ENCODE results near the gene SLC6A18.

SLC6A18 gene

DNA sequence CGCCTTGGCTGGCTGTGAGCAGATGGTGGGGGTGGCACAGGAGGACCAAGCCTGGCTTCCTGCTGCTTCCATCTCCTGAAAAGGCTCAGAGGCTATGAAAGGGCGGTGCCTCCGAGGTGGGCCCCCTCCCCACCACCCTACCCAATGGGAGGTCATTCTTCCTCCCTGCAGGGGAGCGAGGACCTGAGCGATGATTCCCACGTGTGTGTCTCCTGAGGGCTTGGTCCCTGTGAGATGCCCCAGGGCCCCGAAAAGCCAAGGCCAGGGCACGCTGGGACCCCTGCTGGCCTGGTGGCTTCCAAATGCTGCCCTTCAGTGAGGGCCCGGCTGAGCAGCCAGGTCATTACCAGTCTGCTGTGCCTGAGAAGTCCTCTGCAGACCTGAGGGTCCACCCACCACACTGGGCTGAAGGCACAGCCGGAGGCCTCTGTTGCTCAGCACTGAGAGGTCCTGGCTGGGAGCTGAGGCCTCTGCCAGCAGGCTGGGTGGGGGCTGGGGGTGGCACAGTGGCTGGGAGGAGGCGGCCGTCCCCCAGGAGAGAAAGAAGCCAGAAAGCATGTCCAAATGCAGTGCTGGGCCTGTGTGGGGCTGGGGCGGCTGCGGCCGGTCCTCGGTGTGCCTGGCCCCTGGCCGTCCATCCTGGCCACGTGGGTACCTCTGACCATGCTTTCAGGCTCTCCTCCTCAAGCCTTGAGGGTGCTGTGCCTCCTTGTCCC is 37.8 kb upstream of the SLC6A18 start:
- DNase-seq: no peak

DNA sequence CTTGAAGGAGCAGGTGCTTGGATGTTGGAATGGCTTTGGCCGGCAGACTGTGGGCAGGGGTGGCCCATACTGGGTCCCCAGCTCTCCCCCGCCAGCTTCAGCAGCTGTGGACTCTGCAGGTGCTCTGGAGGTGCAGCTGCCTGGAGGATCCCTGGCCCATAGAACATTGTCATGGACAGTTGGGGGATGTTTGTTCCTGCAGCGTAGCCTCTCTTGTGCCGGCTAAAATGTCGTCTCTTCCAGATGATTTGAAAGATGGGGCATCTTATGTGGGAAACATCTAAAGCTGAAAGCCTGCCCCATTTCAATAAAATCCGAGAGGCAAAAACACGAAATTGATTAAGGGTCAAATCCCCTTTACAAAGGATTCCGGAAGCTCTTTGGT is 37.2 kb upstream of the SLC6A18 start:
- DNase-seq: no peak

DNA sequence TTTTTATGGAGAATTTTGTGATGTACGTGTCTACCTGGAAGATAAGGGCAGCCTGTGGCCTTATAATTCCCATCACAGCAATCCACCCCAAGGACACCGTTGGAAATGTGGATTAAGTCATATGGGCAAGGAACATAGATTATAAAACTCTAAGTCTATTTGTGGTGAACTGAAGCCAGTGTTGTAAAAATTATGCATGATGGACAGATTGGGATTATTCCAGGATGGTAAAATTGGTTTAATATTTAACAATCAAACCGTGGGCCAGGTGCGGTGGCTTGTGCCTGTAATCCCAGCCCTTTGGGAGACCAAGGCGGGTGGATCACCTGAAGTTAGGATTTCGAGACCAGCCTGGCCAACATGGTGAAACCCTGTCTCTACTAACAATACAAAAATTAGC is 36.7 kb upstream of the SLC6A18 start:
- DNase-seq: no peak

DNA sequence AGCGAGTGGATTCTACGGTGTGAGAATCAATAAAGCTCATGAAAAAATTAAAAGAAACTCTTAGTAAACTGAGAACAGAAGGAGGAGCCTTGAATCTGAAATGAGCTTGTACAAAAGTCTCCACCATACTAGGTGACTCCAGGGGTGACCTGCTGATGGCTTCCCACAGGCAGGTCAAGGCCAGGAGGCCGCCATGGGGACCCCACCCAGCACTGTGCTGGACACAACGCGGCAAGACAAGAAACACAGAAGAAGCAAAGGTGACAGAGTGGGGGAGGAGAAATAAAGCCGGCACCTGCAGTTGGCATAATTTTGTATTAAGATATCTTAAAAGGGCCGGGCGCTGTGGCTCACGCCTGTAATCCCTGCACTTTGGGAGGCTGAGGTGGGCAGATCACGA is 35.9 kb upstream of the SLC6A18 start:
- DNase-seq: no peak

DNA sequence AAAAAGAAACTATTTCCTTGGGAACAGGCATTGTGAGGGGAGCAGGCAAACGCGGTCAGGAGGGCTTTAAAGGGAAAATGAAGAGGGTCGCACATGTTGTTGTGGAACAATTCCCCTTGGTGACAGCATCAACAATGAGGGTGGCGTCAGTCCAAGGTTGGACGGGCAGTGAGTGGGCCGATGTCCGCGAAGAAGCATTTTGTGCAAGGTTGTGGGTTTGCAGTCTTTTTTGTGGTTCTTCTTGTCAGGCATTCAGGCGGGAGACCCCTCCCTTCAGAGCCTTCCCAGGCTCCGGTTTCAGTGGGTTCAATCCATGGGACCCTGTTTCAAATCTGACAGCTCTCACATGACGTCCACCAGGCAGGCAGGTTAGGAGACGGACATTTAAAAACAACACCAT is 34.9 kb upstream of the SLC6A18 start:
- DNase-seq: no peak

DNA sequence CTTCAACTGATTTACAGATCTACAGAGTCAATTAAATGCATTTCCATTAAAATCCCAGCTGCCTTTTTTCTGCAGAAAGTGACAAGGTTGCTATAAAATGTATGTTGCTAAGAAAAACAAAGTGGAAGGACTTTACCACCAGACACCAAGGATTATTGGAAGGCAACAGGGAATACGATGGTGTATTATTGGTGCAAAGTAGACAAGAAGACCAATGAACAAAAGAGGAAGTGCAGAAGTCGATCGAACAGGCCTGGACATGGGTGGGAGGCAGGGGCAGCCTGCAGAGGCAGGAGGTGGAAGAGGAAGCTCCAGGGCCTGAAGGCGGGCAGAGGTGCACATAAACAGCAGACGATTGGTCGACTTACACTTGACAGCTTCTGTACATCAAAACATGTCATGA is 34.3 kb upstream of the SLC6A18 start:
- DNase-seq: no peak

DNA sequence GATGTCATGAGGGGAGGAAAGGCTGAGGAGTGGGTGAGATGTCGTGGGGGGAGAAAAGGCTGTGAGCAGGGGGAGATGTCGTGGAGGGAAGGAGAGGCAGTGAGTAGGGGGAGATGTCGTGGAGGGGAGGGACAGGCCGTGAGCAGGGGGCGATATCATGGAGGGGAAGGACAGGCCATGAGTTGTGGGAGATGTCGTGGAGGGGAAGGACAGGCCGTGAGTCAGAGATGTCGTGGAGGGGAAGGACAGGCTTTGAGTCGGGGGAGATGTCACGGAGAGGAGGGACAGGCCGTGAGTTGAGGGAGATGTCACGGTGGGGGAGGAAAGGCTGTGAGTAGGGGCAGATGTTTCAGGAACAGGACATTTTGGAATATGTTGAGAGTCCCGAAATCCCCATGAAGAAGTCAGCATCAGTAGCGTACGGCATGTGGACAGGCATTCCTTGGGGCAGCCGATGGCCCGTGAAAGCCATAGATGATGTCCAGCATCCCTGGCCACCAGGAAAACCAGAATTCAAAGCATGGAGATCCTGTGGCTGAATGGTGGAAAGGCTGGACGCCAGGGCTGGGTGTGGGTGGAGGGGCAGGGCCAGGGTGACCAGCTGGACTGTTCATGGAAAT is 32.1 kb upstream of the SLC6A18 start:
- no peak for DNase-seq

DNA sequence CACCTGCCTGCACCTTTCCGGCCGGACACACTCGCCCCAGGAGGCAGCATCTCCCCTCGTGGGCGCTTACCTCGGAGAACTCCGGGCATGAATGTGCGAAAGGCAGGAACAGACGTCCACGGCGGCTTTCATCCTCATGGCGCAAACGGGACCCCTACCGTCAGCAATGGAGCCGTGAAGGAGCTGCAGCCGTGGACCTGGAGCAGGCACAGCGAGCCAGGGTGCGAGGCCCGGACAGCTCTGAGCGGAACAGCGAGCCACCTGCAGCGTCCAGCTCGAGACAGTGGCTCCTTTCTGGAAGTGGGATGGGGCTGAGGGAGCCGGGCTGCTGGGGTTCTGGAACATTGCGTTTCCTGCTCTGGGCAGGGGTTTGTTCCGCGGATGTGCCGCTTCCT is 31.6 kb upstream of the SLC6A18 start:
- no peak for DNase-seq

DNA sequence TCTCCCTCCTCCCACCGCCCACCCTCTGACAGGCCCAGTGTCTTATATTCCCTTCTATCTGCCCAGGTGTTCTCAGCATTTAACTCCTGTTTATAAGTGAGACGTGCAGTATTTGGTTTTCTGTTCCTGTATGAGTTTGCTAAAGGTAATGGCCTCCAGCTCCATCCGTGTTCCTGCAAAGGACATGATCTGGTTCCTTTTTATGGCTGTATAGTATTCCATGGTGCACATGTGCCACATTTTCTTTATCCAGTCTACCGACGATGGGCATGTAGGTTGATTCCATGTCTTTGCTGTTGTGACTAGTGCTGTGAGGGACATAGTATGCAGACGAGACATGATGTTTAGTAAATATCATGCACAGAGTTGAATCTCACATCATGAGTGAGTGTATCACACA is 30.8 kb upstream of the SLC6A18 start:
- no peak for DNase-seq

DNA sequence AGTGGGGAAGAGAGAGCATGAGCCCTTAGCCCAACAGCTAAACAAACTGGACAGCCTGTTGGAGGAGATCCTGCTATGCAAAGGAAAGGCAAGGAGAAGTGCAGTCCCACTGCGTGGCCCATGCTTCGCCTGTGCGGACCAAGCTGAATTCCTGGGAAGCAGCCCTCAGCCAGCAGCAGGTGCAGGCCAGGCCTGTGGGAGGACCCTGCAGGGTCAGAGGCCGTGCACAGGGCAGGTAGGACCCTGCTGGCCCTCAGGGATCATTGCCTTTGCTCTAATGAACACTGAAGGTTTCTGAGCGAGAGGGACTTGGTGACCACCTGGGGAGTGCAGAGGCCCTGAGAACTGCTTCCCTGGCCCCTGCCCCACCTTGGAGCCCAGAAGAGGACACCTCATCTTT is 29.7 kb upstream of the SLC6A18 start:
- no peak for DNase-seq

DNA sequence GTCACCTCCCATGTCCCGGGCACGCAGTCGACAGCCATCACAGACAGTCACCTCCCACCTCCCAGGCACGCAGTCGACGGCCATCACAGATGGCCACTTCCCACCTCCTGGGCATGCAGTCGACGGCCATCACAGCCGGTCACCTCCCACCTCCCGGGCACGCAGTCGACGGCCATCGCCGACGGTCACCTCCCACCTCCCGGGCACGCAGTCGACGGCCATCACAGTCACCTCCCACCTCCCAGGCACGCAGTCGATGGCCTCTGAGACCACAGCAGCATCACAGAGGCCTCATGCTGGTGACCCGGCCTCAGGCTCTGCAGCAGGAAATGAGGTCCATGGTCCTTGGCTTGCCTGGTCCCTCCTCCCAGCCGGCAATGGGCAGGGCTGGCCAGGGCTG is 29.3 kb upstream of the SLC6A18 start:
- DNase-seq: no peak

DNA sequence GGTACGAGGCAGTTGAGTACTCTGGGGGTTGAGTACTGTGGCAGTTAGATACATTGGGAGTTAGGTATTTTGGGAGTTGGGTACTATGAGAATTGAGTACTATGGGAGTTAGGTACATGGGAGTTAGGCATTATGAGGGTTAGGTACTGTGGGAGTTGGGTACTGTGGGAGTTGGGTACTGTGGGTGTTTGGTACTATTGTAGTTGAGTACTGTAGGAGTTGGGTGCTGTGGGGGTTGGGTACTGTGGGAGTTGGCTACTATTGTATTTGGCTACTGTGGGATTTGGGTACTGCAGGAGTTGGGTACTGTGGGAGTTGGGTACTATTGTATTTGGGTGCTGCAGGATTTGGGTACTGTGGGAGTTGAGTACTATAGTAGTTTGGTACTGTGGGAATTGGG is 28.6 kb upstream of the SLC6A18 start:
- DNase-seq: no peak

DNA sequence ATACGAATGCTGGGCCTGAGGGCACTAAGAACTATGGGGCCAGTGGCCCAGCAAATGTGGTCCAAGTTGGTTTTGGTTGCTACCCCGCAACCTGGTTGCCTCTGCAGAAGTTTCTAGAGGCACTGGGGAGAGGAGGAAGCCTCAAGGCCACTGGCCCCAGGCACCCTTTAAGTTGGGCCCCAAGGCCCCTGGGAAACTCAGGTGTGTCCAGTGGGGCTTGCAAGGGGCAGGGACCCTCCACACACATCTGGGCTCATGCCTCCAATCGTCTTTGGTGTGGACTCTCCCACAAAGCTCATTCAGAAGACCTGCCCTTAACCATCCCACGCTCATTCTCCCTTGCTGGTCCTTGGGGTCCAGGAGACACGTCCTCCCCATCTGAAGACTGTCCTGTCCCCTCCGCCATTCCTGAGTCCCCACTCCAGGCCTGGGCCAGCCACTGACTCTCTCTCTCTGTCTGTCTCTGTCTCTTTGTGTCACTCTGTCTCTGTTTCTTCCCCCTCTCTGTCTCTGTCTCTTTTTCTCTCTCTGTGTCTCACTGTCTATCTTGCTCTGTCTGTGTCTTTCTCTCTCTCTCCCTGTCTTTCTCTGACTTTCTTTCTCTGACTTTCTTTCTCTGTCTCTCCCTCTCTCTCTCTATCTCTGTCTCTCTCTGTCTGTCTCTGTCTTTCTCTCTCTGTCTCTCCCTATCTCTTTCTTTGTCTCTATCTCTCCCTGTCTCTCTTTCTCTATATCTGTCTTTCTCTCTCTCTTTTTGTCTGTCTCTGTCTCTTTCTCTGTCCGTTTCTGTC is 27.1 kb upstream of the SLC6A18 start:
- no peak for DNase-seq

DNA sequence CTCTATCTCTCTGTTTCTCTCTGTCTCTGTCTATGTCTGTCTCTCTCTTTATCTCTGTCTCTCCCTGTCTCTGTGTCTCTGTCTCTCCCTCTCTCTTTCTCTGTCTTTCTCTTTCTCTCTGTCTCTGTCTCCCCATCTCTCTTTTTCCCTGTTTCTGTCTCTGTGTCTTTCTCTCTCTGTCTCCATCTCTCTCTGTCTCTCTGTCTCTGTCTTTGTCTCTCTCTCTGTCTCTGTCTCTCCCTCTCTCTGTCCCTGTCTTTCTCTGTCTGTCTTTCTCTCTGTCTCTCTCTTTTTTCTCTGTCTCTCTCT is 25.9 kb upstream of the SLC6A18 start:
- no peak for DNase-seq

DNA sequence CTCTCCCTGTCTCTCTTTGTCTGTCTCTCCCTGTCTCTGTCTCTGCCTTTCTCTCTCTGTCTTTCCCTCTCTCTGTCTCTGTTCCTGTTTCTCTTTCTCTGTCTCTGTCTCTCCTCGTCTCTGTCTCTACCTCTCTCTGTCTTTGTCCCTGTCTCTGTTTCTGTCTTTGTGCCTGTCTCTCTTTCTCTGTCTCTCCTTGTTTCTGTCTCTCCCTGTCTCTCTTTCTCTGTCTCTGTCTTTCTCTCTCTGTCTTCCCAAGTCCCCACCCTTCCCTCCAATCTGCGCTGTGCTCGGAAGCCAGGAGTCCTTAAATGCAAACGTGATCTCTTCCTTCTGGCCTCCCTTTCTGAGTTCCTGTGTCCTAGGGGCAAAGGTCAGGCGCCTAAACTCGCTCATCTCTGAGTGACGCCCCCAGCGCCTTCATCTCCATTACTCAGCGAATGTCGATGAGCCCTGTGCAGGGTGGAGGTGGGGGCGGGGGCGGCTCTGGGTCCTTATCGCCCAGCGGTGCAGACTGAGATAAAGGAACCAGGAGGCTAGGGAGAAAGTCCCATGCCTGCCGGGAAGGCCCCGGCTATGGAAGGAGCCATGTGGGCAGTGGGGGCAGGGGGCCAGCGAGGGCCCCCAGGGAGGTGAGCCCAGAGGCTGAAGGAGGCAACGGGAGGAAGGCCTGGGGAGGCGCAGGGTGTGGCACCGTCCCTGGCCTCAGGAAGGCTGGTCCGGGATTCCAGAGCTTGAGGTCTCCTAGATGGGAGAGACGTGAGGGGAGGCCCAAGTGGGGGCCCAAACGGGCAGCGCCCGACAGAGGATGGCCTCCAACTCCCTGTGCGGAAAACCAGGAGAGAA is 25.3 kb upstream of the SLC6A18 start:
- no peak for DNase-seq

DNA sequence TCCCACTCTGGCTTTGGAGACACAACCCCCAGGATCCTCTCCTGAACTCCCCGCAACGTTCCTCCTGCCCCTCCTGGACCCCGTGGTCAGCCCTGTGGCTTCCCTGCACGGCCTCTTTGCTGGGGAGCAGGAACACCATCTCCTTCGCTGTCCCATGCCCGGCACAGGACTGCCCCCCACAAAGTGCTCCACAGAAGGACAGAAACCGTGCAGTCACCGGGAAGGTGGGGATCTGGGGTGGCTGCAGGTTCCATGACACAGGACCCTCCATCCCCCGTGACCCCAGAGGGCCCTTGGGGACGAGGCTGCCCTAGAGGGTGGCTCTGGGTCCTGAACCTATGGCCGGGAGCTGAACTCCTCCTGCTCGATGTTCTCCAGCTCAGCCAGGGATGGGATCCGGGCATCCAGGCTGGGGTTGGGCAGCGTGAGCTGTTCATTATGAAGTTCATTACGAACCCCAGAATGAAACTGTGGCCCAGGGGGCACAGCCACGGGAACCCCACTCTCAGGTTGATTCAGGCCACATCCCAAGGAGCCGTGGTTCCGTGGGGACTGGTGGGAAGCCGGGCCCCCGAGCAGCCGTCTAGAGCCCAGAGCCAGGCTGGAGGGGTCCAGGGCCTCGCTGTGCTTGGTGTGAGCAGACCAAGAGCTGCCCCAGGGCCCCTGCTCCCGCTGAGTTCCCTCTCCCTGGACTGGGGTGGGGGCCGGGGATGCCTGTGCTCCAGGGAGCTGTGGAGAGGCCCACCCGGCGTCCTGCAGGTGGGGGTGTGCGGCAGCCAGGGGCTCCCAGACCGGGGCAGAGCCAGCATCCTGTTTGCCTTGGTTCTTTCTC is 24.5 kb upstream of the SLC6A18 start:
- DNase-seq: no peak

DNA sequence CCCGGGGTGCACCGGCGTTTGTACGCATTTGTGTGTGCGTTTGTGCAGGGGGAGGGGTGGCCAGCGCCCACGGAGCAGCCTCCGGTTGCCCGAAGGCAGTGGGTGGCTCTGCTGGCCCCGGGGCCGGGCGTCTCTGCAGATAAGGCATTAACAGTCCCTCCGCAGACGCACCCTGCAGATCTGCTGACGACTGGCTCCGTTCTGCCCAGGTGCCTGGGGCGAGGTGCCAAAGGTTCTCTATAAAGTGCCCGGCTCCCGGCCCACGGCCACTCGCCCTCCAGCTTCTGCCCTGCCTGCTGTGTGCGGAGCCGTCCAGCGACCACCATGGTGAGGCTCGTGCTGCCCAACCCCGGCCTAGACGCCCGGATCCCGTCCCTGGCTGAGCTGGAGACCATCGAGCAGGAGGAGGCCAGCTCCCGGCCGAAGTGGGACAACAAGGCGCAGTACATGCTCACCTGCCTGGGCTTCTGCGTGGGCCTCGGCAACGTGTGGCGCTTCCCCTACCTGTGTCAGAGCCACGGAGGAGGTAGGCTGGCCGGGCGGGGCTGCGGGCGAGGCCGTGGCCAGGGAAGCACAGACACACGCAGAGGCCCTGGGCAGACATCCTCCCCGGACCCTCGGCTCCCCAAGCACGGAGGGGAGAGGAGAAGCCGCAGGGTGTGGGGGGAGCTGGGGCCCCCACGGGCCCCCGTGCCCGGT is 23.7 kb upstream of the SLC6A18 start, which contains the start of gene SLC6A19:
Gene SLC6A19, plus strand, starts transcription at position 269 of the 699 bp plus-strand sequence. Its CDS starts 56 bp downstream, at position 325.
- no peak for DNase-seq

DNA sequence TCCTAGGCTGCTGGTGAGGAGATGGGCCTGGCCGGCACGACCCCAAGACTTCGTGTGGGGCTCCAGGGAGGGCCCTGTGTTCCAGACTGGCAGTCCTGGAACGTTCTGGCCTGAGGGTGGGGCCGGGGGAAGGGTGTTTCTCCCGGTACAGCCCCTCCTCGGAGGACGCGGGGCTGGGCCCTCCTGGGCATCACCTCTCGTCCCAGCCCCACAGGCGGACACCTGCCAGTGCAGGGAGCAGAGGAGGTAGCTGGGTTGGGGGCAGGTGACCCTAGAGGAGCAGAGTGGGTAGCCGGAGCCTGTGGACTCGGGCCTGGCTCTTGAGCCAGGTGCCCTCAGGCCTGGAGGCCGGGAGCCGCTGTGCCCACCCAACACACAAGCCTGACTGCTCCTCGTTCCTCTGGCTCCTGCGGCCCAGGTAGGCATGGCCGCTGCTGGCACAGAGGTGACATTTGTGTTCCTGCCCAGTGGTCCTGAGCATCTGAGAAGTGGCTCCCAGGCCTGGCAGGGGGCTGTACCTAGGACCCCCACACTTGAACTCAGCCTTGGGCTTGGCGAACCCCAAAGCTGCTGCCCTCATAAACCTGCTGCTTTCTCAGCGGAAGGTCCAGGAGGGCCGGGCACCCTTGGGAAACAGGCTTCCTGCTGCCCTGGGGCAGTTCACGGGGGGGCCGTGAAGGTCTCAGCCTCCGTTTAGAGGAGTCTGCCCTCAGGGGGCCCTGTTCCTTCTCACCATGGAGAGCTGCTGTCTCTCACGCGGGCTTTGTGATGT is 23.0 kb upstream of the SLC6A18 start:
- no peak for DNase-seq

DNA sequence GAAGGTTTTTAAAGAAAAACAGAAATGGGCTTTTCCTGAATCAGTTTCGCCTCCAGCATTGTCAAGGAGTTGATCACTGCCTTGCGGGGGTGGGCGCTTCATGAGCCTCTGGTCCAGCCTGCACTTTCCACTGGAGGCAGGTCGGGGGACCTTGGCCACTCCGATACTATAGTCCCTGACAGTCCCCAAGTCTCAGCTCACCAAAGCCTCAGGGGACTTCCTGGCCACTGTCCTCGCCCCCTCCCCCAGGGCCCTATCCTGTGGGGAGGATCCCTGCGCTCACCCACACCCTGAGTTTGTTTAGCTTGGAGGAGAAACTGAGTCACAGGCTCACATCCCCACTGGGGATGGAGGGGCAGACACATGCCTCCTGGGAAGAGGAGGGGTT is 22.4 kb upstream of the SLC6A18 start:
- no peak for DNase-seq

DNA sequence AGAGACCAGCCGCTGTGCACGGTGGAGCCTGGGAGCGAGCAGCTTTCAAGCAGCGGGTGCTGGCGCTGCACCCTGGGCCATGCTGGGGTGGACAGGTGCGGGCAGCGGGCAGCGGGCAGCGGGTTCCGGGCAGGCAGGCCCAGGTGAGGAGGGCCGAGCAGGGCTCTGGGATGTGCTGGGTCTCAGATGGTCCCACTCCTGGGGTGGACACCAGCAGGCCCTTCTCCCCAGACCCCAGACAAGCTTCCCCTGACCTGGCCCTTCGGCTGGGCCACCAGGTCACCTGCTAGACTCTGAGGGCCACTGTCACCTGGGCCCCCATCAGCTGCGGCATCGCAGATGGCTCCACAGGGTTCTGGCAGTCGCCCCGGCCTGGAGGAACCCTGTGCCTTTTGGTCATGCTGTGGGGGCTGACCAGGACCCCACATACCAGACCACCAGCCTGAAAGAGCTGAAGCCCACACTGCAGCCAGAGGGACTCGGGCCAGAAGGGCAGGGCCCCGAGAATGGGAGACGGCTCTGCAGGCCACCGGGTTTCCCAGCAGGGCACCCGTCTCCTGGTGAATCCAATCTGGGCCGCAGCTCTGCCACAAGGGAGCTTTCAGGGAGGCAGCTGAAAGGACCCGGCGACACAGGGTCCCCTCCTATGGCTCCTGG is 21.7 kb upstream of the SLC6A18 start:
- no peak for DNase-seq
